SK-N-SH treated with all-trans-retinoic acid at 6 μM for 48 hours (cell line): ENCODE data around the gene USH2A.

Experiments
- BACH2 ChIP-seq: fragments of 250-450 bp; sonication (Bioruptor Pico); IDR thresholded peaks from 2 replicates; pipeline ENCODE4 v1.9.0; 2021; ENCODE audit warnings: mild to moderate bottlenecking, borderline replicate concordance
- OSR1 ChIP-seq: fragments of 250-450 bp; sonication (Bioruptor Pico); IDR thresholded peaks from 2 replicates; pipeline ENCODE4 v1.8.0; 2022; ENCODE audit warnings: moderate library complexity, mild to moderate bottlenecking, inconsistent platforms
- PATZ1 ChIP-seq: fragments of 250-450 bp; sonication (Bioruptor Pico); IDR thresholded peaks from 2 replicates; pipeline ENCODE4 v1.8.0; 2020; ENCODE audit warnings: mild to moderate bottlenecking, moderate library complexity, borderline replicate concordance
- RARB ChIP-seq: fragments of 250-450 bp; sonication (Bioruptor Pico); IDR thresholded peaks from 2 replicates; pipeline ENCODE4 v1.8.0; 2021; ENCODE audit warnings: mild to moderate bottlenecking, moderate library complexity
- ZFP3 ChIP-seq: fragments of 250-450 bp; sonication (Bioruptor Pico); IDR thresholded peaks from 2 replicates; pipeline ENCODE4 v1.5.0; 2020; ENCODE audit warnings: mild to moderate bottlenecking, moderate library complexity

DNA sequence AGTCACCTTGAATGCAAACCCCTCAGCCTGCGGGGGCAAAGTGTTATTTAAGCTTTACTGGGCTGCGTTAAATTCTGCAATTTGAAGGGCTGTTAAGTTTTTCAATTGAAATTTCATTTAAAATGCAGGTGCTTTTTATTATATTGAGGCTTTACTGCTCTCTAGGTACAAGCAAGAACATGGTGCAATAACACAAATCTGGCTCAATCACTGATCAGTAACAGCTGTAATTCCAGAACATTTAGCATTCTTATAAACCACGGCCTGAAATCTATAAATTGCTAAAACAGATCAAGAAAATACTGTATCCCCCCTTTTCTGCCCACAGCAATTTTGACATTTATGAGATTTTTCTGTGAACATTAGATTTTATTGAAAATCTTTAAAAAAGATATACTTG is 533.4 kb downstream of the USH2A start:
- TF ChIP-seq PATZ1 (no peak), ZFP3 (no peak), RARB (CRISPR knock-in tag) (no peak), OSR1 (CRISPR knock-in tag) (no peak), BACH2 (CRISPR knock-in tag) (no peak)
